Coronary artery (tissue), 2 donors: ENCODE data around the gene GPC6.
"Not testable (repeated sequence)": the region's sequence is repeated elsewhere in the genome, so short reads cannot be mapped to it uniquely, and the experiment has no call there.

ENCODE experiments used
- DNase-seq: peaks from one replicate; pipeline ENCODE4 v3.0.0-alpha.2; 2017; ENCODE audit warnings: low spot score
- H3K27ac ChIP-seq, 2 donors: fragments of 200-600 bp; sonication (generic); one replicate each; pipeline ENCODE4 v1.5.1; 2016 to 2019
- H3K4me3 ChIP-seq: fragments of 200-600 bp; sonication (generic); 2 replicates; pipeline ENCODE4 v1.5.1; 2016; ENCODE audit warnings: mild to moderate bottlenecking, moderate library complexity
- CTCF ChIP-seq: fragments of 200-600 bp; sonication (generic); IDR thresholded peaks from one replicate; pipeline ENCODE4 v1.5.1; 2019; ENCODE audit warnings: antibody characterized with exemption

Gene GPC6

GRCh38 chr13:93437081-93437480, 210.5 kb downstream of the GPC6 start:
- no peak for DNase-seq
- no peak for TF ChIP-seq CTCF
- Histone ChIP-seq H3K27ac (no peak overlapping the region), H3K4me3 (no peak overlapping the region)

- no peak overlapping the region for H3K27ac ChIP-seq
- no peak for DNase-seq
- no peak for TF ChIP-seq CTCF
- no peak overlapping the region for H3K4me3 ChIP-seq
Observed at GRCh38 chr13:93446238-93446637, 219.6 kb downstream of the GPC6 start.

GRCh38 chr13:93450191-93450621, 223.6 kb downstream of the GPC6 start:
- no peak for TF ChIP-seq CTCF
- no peak for DNase-seq
- no peak overlapping the region for H3K27ac ChIP-seq
- no peak overlapping the region for H3K4me3 ChIP-seq

- Histone ChIP-seq H3K4me3 (no peak overlapping the region), H3K27ac (no peak overlapping the region)
- DNase-seq, result no peak
- no peak for TF ChIP-seq CTCF
Observed at GRCh38 chr13:93450761-93451160, 224.2 kb downstream of the GPC6 start.

GRCh38 chr13:93454676-93455235, 228.1 kb downstream of the GPC6 start:
- H3K4me3 ChIP-seq, H3K27ac ChIP-seq, DNase-seq: not testable (repeated sequence)

GRCh38 chr13:93455861-93456260, 229.3 kb downstream of the GPC6 start:
- no peak for DNase-seq
- no peak for TF ChIP-seq CTCF
- no peak overlapping the region for H3K27ac ChIP-seq
- no peak overlapping the region for H3K4me3 ChIP-seq

GRCh38 chr13:93460005-93460404, 233.4 kb downstream of the GPC6 start:
- DNase-seq, result no peak
- no peak overlapping the region for H3K4me3 ChIP-seq
- no peak for TF ChIP-seq CTCF
- no peak overlapping the region for H3K27ac ChIP-seq

- H3K27ac ChIP-seq, result no peak overlapping the region
- no peak for TF ChIP-seq CTCF
- no peak for DNase-seq
- no peak overlapping the region for H3K4me3 ChIP-seq
Observed at GRCh38 chr13:93462151-93462550, 235.5 kb downstream of the GPC6 start.
